ENCODE measurements around the gene OTOS. TPM values are rescaled to one million over a fixed set of nuclear protein-coding genes. Genes with fewer than 3 reads are reported as not detected.

The OTOS gene
- total and polyA plus RNA-seq, 2 of the 13 experiments (the other 11 are each of a cell fraction or from before 2014, with no cell fraction given): not detected

GRCh38 chr2:240151477-240152031, 11.1 kb upstream of the OTOS start:
- Histone ChIP-seq H3K36me3 (replicated peaks in 1 of 2; ENCODE audit: control insufficient read depth in 1 of 2, insufficient read depth in 2 of 2, low read length in 2 of 2) (no peaks in the 10 kb centered on the region), H3K4me3 (replicated peaks in 1 of 3; ENCODE audit: insufficient read depth in 1 of 3, low read depth in 2 of 3, low read length in 3 of 3) (no peak overlapping the region; a peak in 1 of 6 replicates), H3K27ac (ENCODE audit: extremely low read length, insufficient read depth, low read length) (no peak overlapping the region), H4K20me1 (ENCODE audit: insufficient read depth, low read length) (no peaks in the 10 kb centered on the region), H3K4me1 (ENCODE audit: insufficient read depth, low read length) (peaks cover 12% of the 10 kb centered on the region), H2AFZ (ENCODE audit: low read length) (no peak overlapping the region), H3K4me2 (ENCODE audit: low read depth, low read length) (peak overlapping the region; percentile 18; the same call in 1 of the 2 replicates), H3K79me2 (ENCODE audit: insufficient read depth, low read length) (no peaks in the 10 kb centered on the region), H3K27me3 (ENCODE audit: control insufficient read depth in 1 of 2, insufficient read depth in 2 of 2, low read length in 2 of 2) (peaks cover 10 to 73% of the 10 kb centered on the region in 2 experiments; a peak in 4 of 5 replicates), H3K9me3 (ENCODE audit: low read length) (no peaks in the 10 kb centered on the region), H3K9ac (ENCODE audit: insufficient read depth, low read depth, low read length) (no peak overlapping the region)
- POLR2A ChIA-PET: no interaction called here
- in situ Hi-C loops (cut with HindIII; ENCODE audit: extremely low pct_ligation_motif_present, low pct_unique_long_range_greater_than_20kb) (loop anchor here (5.0 kb wide), 1 partner anchor 286 kb away; the partner anchor contains the start of gene GPC1), intact Hi-C loops (cut with micrococcal nuclease; ENCODE audit: unreplicated experiment) (loop anchor here (5.0 kb wide), 1 partner anchor 286 kb away; the partner anchor contains the start of gene GPC1)
- peak; percentile 55 for ATAC-seq
- WGBS (ENCODE audit: low lambda C conversion rate): 3% methylated on average over 15 of the region's 15 CpGs
- CTCF ChIA-PET (ENCODE audit: low intra/inter-chr PET ratio, low total read pairs): interaction anchor here (2.7 kb wide), 1 partner anchor 286 kb away, joined by 11 read pairs; no protein-coding TSS in a partner anchor
- DNase-seq (ENCODE audit: low spot score): peak; percentile 55
- FAIRE-seq: no peak
- BruUV-seq (replicated peaks): no TSS peak
- TF ChIP-seq TFE3 (CRISPR knock-in tag; IDR thresholded peaks at IDR 0.05) (no peak), ZNF432 (CRISPR knock-in tag; IDR thresholded peaks at IDR 0.05; ENCODE audit: borderline replicate concordance) (no peak), ZNF343 (CRISPR knock-in tag; IDR thresholded peaks at IDR 0.05) (no peak), SOX5 (CRISPR knock-in tag; IDR thresholded peaks at IDR 0.05; ENCODE audit: borderline replicate concordance) (peak; percentile 59; the same call in 1 of the 2 replicates), ZNF280B (CRISPR knock-in tag; IDR thresholded peaks at IDR 0.05; ENCODE audit: borderline replicate concordance) (0 out of 2 replicates have a peak, but pooled peaks have one; percentile 63), ZNF816 (CRISPR knock-in tag; IDR thresholded peaks at IDR 0.05; ENCODE audit: borderline replicate concordance) (no peak), ZNF674 (CRISPR knock-in tag; IDR thresholded peaks at IDR 0.05; ENCODE audit: low read depth) (no peak), PTBP1 (IDR thresholded peaks at IDR 0.05; ENCODE audit: low read depth, low read length, poor library complexity, severe bottlenecking) (no peak), TARDBP (CRISPR knock-in tag; IDR thresholded peaks at IDR 0.05) (no peak), SOX13 (IDR thresholded peaks at IDR 0.05) (no peak), SOX13 (CRISPR knock-in tag; conservative IDR thresholded peaks at IDR 0.05 in 1 of 2, IDR thresholded peaks at IDR 0.05 in 1 of 2) (peak in 1 of 2 experiments; percentile 61; a peak in 2 of 4 replicates), HNF4A (CRISPR knock-in tag; IDR thresholded peaks at IDR 0.05) (peak; percentile 29; the same call in 1 of the 2 replicates), PHF20 (CRISPR knock-in tag; IDR thresholded peaks at IDR 0.05) (no peak), EED (CRISPR knock-in tag; IDR thresholded peaks at IDR 0.05) (no peak), ZNF530 (CRISPR knock-in tag; IDR thresholded peaks at IDR 0.05; ENCODE audit: low read depth) (no peak), XRCC5 (optimal IDR thresholded peaks at IDR 0.05; ENCODE audit: low read length) (peak; percentile 33), TOPORS (CRISPR knock-in tag; IDR thresholded peaks at IDR 0.05) (no peak), ZNF772 (CRISPR knock-in tag; IDR thresholded peaks at IDR 0.05) (no peak), MXD1 (CRISPR knock-in tag; IDR thresholded peaks at IDR 0.05) (no peak), ZFAT (CRISPR knock-in tag; conservative IDR thresholded peaks at IDR 0.05) (no peak), LBX2 (CRISPR knock-in tag; IDR thresholded peaks at IDR 0.05; ENCODE audit: borderline replicate concordance) (0 out of 2 replicates have a peak, but pooled peaks have one; percentile 38), ZFP36L1 (CRISPR knock-in tag; IDR thresholded peaks at IDR 0.05) (no peak)
